H1 (cell line): ENCODE results near the gene MARCHF10. TPM values are rescaled to one million over a fixed set of nuclear protein-coding genes. Genes with fewer than 3 reads are reported as not detected.

Experiments used
- CTCF ChIA-PET: fragments of 300-600 bp; sonication (Branson Sonifier 250); formaldehyde crosslinking; loops from one replicate; lab custom pipeline; 2021; ENCODE audit not compliant: partially characterized antibody; lab: Charles Lee
- POLR2A ChIA-PET: fragments of 300-600 bp; sonication (Branson Sonifier 250); formaldehyde crosslinking; loops from one replicate; lab custom pipeline; 2021; ENCODE audit warnings: inconsistent platforms; ENCODE audit not compliant: partially characterized antibody; lab: Charles Lee
- DNase-seq, 2 experiments: peaks; one replicate each; pipeline versions ENCODE4 v3.0.0 to v3.0.0-alpha.2; 2010 to 2022; ENCODE audit warnings: low spot score in 2 of 2, low read depth in 1 of 2, mixed read lengths in 1 of 2
- FAIRE-seq: peaks from 2 replicates; lab custom pipeline; 2011; peaks lifted over from hg19 to GRCh38; lab: Jason Lieb, UNC
- H2AFZ ChIP-seq: 2 replicates; pipeline ENCODE4 v1.8.1; 2012; ENCODE audit warnings: low read length, inconsistent platforms
- H2AK5ac ChIP-seq: 2 replicates; pipeline ENCODE4 v1.6.1; 2013; ENCODE audit warnings: low read depth, low read length
- H2BK120ac ChIP-seq: replicated peaks from 2 replicates; pipeline ENCODE3; 2013; ENCODE audit warnings: low read depth, low read length, inconsistent platforms
- H2BK12ac ChIP-seq: 2 replicates; pipeline ENCODE4 v1.6.1; 2013; ENCODE audit warnings: low read depth, low read length
- H2BK15ac ChIP-seq: 2 replicates; pipeline ENCODE4 v1.6.1; 2013; ENCODE audit warnings: low read length
- H2BK20ac ChIP-seq: 2 replicates; pipeline ENCODE4 v1.6.1; 2013; ENCODE audit warnings: low read length
- H2BK5ac ChIP-seq: 2 replicates; pipeline ENCODE4 v1.6.1; 2013; ENCODE audit warnings: low read depth, low read length
- H3K14ac ChIP-seq: 2 replicates; pipeline ENCODE4 v1.6.1; 2013; ENCODE audit warnings: inconsistent platforms; ENCODE audit not compliant: insufficient read length
- H3K18ac ChIP-seq: 2 replicates; pipeline ENCODE4 v1.6.1; 2013; ENCODE audit warnings: low read length; ENCODE audit errors: extremely low read depth
- H3K23ac ChIP-seq: 2 replicates; pipeline ENCODE4 v1.6.1; 2013; ENCODE audit warnings: inconsistent platforms; ENCODE audit not compliant: insufficient read length
- H3K23me2 ChIP-seq: 2 replicates; pipeline ENCODE4 v1.6.1; 2013; ENCODE audit warnings: low read depth, low read length
- H3K27ac ChIP-seq: 2 replicates; pipeline ENCODE4 v1.6.1; 2011; ENCODE audit warnings: low read depth, low read length, inconsistent platforms
- H3K27me3 ChIP-seq, 4 experiments: replicated peaks in 1 of 4; 1 replicate in 1 of 4; 2 replicates in 3 of 4; pipeline versions ENCODE4 v1.6.1 to v1.8.1; 2011 to 2013; ENCODE audit warnings: low read length in 3 of 4, mild to moderate bottlenecking in 3 of 4, inconsistent platforms in 2 of 4, mixed read lengths in 2 of 4, moderate library complexity in 1 of 4; ENCODE audit not compliant: control insufficient read depth in 3 of 4, insufficient read depth in 3 of 4; ENCODE audit errors: extremely low read depth in 1 of 4
- H3K36me3 ChIP-seq, 4 experiments: 2 replicates each; pipeline versions ENCODE4 v1.6.1 to v1.8.1; 2011 to 2013; ENCODE audit warnings: mild to moderate bottlenecking in 4 of 4, low read length in 3 of 4, moderate library complexity in 2 of 4, control low read depth in 1 of 4, inconsistent platforms in 1 of 4; ENCODE audit not compliant: insufficient read depth in 4 of 4, control insufficient read depth in 2 of 4
- H3K4ac ChIP-seq: replicated peaks from 2 replicates; pipeline ENCODE3; 2013; ENCODE audit warnings: low read length, low read depth, mixed read lengths, inconsistent platforms; ENCODE audit not compliant: insufficient read length
- H3K4me1 ChIP-seq, 4 experiments: replicated peaks in 1 of 4; 1 replicate in 1 of 4; 2 replicates in 3 of 4; pipeline versions ENCODE4 v1.6.1 to v1.8.1; 2011 to 2013; ENCODE audit warnings: low read length in 3 of 4, inconsistent platforms in 2 of 4, mixed read lengths in 1 of 4; ENCODE audit not compliant: insufficient read depth in 4 of 4, control insufficient read depth in 3 of 4
- H3K4me2 ChIP-seq, 2 experiments: 2 replicates each; pipeline versions ENCODE4 v1.6.1 to v1.8.1; 2011 to 2013; ENCODE audit warnings: low read depth in 2 of 2, low read length in 2 of 2, control low read depth in 1 of 2, inconsistent platforms in 1 of 2, mild to moderate bottlenecking in 1 of 2; ENCODE audit not compliant: insufficient read depth in 1 of 2
- H3K4me3 ChIP-seq, 4 experiments: fragments of 200-600, 300-600 bp in 1 of 4; sonication (generic), shearing (Covaris generic), sonication (Bioruptor Twin) in 1 of 4; 2 replicates each; pipeline versions ENCODE4 v1.5.1 to v1.8.1; 2011 to 2016; ENCODE audit warnings: low read length in 4 of 4, low read depth in 3 of 4, control low read depth in 2 of 4, inconsistent platforms in 2 of 4, mild to moderate bottlenecking in 2 of 4, mixed read lengths in 1 of 4, moderate library complexity in 1 of 4; ENCODE audit not compliant: insufficient read depth in 2 of 4; ENCODE audit errors: extremely low read depth in 1 of 4
- H3K56ac ChIP-seq: replicated peaks from 2 replicates; pipeline ENCODE3; 2013; ENCODE audit warnings: low read depth, mild to moderate bottlenecking, mixed read lengths, low read length, inconsistent platforms; ENCODE audit not compliant: insufficient read length
- H3K79me1 ChIP-seq: 2 replicates; pipeline ENCODE4 v1.6.1; 2013; ENCODE audit warnings: low read depth, low read length, control low read depth
- H3K79me2 ChIP-seq, 2 experiments: 2 replicates each; pipeline versions ENCODE4 v1.6.1 to v1.8.1; 2012 to 2013; ENCODE audit warnings: low read length in 2 of 2, mild to moderate bottlenecking in 2 of 2, inconsistent platforms in 1 of 2; ENCODE audit not compliant: insufficient read depth in 2 of 2, control insufficient read depth in 1 of 2
- H3K9ac ChIP-seq, 4 experiments: replicated peaks in 1 of 4; 1 replicate in 1 of 4; 2 replicates in 3 of 4; pipeline versions ENCODE4 v1.6.1 to v1.8.1; 2011 to 2013; ENCODE audit warnings: low read depth in 3 of 4, low read length in 3 of 4, control low read depth in 2 of 4, mild to moderate bottlenecking in 2 of 4, moderate library complexity in 2 of 4, inconsistent platforms in 1 of 4; ENCODE audit errors: extremely low read depth in 1 of 4
- H3K9me3 ChIP-seq, 2 experiments: 2 replicates each; pipeline versions ENCODE4 v1.6.1 to v1.8.1; 2012 to 2013; ENCODE audit warnings: mild to moderate bottlenecking in 2 of 2, moderate library complexity in 2 of 2, control low read depth in 1 of 2, inconsistent platforms in 1 of 2, low read depth in 1 of 2, low read length in 1 of 2, mixed read lengths in 1 of 2; ENCODE audit not compliant: insufficient read depth in 2 of 2
- H4K20me1 ChIP-seq, 2 experiments: replicated peaks in 1 of 2; 2 replicates each; pipeline versions ENCODE3 to v1.8.1; 2011 to 2013; ENCODE audit warnings: inconsistent platforms in 2 of 2, low read length in 2 of 2, mild to moderate bottlenecking in 1 of 2; ENCODE audit not compliant: insufficient read depth in 2 of 2, control insufficient read depth in 1 of 2
- H4K5ac ChIP-seq: 2 replicates; pipeline ENCODE4 v1.6.1; 2013; ENCODE audit warnings: low read length, low read depth, mixed read lengths, inconsistent platforms; ENCODE audit not compliant: insufficient read length
- H4K8ac ChIP-seq: 2 replicates; pipeline ENCODE4 v1.8.0; 2013; ENCODE audit warnings: mild to moderate bottlenecking, moderate library complexity, low read length, inconsistent platforms; ENCODE audit not compliant: insufficient read depth; ENCODE audit errors: extremely low read depth
- H4K91ac ChIP-seq: replicated peaks from 2 replicates; pipeline ENCODE3; 2013; ENCODE audit warnings: low read length, mixed read lengths, inconsistent platforms; ENCODE audit not compliant: insufficient read length
- ASH2L ChIP-seq: fragments of 200-600, 300-600 bp; sonication (generic); IDR thresholded peaks from one replicate; pipeline ENCODE4 v1.7.1; 2017; ENCODE audit warnings: low read length
- CHD1 ChIP-seq: IDR thresholded peaks from 2 replicates; pipeline ENCODE4 v1.6.1; 2012; ENCODE audit warnings: low read depth, low read length, improper control_type of control experiment
- CREB1 ChIP-seq: IDR thresholded peaks from 2 replicates; pipeline ENCODE4 v1.6.1; 2012; ENCODE audit warnings: inconsistent platforms
- CTBP2 ChIP-seq: IDR thresholded peaks from 2 replicates; pipeline ENCODE4 v1.7.0; 2011; ENCODE audit warnings: borderline replicate concordance, mild to moderate bottlenecking, moderate library complexity, mixed read lengths, low read length; ENCODE audit not compliant: insufficient read depth, insufficient read length
- FOSL1 ChIP-seq: IDR thresholded peaks from 2 replicates; pipeline ENCODE4 v1.6.1; 2011; ENCODE audit warnings: mild to moderate bottlenecking, low read depth, low read length, moderate library complexity; ENCODE audit not compliant: insufficient read depth
- GABPA ChIP-seq: IDR thresholded peaks from 2 replicates; pipeline ENCODE4 v1.6.1; 2011; ENCODE audit warnings: mild to moderate bottlenecking, low read length, moderate library complexity, borderline replicate concordance; ENCODE audit not compliant: insufficient read depth
- JUND ChIP-seq: IDR thresholded peaks from 2 replicates; pipeline ENCODE4 v1.6.1; 2011; ENCODE audit warnings: mild to moderate bottlenecking, improper control_type of control experiment, low read length
- KDM1A ChIP-seq: fragments of 200-600, 300-600 bp; sonication (generic); IDR thresholded peaks from 2 replicates; pipeline ENCODE4 v1.7.1; 2016; ENCODE audit warnings: mild to moderate bottlenecking, low read length, borderline replicate concordance
- POLR2AphosphoS5 ChIP-seq: IDR thresholded peaks from 2 replicates; pipeline ENCODE4 v1.6.1; 2011; ENCODE audit warnings: low read depth, low read length
- SAP30 ChIP-seq: fragments of 300-600 bp; sonication (generic); IDR thresholded peaks from 2 replicates; pipeline ENCODE4 v1.7.1; 2012; ENCODE audit warnings: low read length, moderate library complexity, mild to moderate bottlenecking, inconsistent platforms; ENCODE audit not compliant: insufficient read depth, insufficient replicate concordance
- SP1 ChIP-seq: IDR thresholded peaks from 2 replicates; pipeline ENCODE4 v1.6.1; 2011; ENCODE audit warnings: low read depth, low read length
- SP2 ChIP-seq: IDR thresholded peaks from 2 replicates; pipeline ENCODE4 v1.6.1; 2012; ENCODE audit warnings: mild to moderate bottlenecking, low read length, inconsistent platforms
- YY1 ChIP-seq: IDR thresholded peaks from 2 replicates; pipeline ENCODE4 v1.6.1; 2011; ENCODE audit warnings: low read depth, mild to moderate bottlenecking, low read length
- WGBS, 2 experiments: shearing (Covaris generic) in 1 of 2; methylation state at CpG; one replicate each; pipeline versions ENCODE4 v1.1.6 to v1.1.7; 2013 to 2015; ENCODE audit warnings: low lambda C conversion rate in 2 of 2, mixed read lengths in 2 of 2, inconsistent platforms in 1 of 2, low coverage in 1 of 2, missing lambda C conversion rate in 1 of 2; ENCODE audit not compliant: insufficient replicate concordance in 2 of 2, insufficient coverage in 1 of 2, insufficient read length in 1 of 2; ENCODE audit errors: extremely low coverage in 1 of 2, missing lambda C conversion rate in 1 of 2; 5-methylcytosine and 5-hydroxymethylcytosine counted together
- polyA plus RNA-seq, 7 experiments: library from polyadenylated mRNA; depleted of rRNA in 3 of 7; stranded (reverse) in 5 of 7; unstranded in 2 of 7; fragments of >200 nt in 5 of 7; fragments of 200-250 nt in 2 of 7; gene quantifications; 1 replicate in 5 of 7; 2 replicates in 1 of 7; 4 replicates in 1 of 7; pipeline versions ENCODE4 v1.2.1 to v1.2.3, GENCODE V29; 2011 to 2013; ENCODE audit warnings: missing spikeins in 2 of 7, mixed read lengths in 2 of 7
- total RNA-seq: library from RNA; stranded (reverse); fragmentation: NEBNext Ultra II Directional; extraction: Animal tissue kit (Norgen Biotek cat#: 25700); gene quantifications from 2 replicates; pipeline ENCODE4 v1.2.1, GENCODE V29; 2021

The MARCHF10 gene
- total and polyA plus RNA-seq, 2 of the 8 experiments (the other 6 are each of a cell fraction or from before 2014, with no cell fraction given) = 0.48 to 0.73 TPM

DNA sequence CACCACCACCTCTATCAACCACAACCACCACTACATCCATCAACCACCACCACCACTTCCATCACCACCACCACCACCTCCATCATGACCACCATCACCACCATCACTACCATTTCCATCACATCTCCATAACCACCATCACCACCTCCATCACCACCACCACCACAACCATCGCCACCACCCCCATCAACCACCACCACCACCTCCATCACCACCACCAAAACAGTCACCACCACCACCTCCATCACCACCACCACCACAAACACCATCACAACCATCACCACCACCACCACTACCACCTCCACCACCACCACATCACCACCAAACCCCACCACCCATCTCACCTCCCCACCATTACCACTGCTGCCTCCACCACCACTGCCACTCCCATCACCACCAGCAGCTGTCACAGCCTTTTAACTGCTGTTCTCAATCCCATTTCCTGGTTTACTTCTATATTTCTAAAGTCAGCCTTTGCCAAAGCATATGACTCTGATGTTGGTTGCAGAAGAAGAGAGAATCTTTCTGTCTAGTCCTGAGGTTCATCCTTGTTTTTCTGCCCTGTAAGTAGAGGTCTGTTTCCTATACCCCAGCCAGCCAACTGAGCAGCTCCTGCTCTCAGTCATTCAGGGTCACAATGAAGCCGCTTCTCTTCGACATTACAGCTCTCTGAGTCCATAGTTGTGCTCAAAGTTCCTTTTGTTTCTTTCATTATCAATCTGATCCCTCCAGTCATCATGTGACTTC is 14.0 kb downstream of the MARCHF10 start:
- no peaks in the 10 kb centered on the region for H3K79me1 ChIP-seq
- no peaks in the 10 kb centered on the region; a peak in 1 of 4 replicates for H3K9me3 ChIP-seq
- peaks cover 22% of the 10 kb centered on the region; the same call in 1 of the 2 replicates for H3K23me2 ChIP-seq
- no peak for TF ChIP-seq SP2
- no peak for TF ChIP-seq SP1
- TF ChIP-seq SAP30 = no peak
- no peak for TF ChIP-seq CREB1
- TF ChIP-seq ASH2L = no peak
- no peak for TF ChIP-seq POLR2AphosphoS5
- TF ChIP-seq KDM1A = no peak
- TF ChIP-seq FOSL1 = no peak
- no peak for TF ChIP-seq CHD1
- no peak for TF ChIP-seq YY1
- TF ChIP-seq GABPA = no peak
- no peak for TF ChIP-seq JUND
- no peak for TF ChIP-seq CTBP2
- no peaks in the 10 kb centered on the region for H3K27me3 ChIP-seq
- no peaks in the 10 kb centered on the region for H3K79me2 ChIP-seq
- POLR2A ChIA-PET = no interaction called here
- no peaks in the 10 kb centered on the region for H3K4me1 ChIP-seq
- peaks cover 0 to 3% of the 10 kb centered on the region in 2 experiments for H4K20me1 ChIP-seq
- H3K27ac ChIP-seq = no peak overlapping the region
- DNase-seq (no peak), FAIRE-seq (no peak)
- no peaks in the 10 kb centered on the region for H3K36me3 ChIP-seq
- WGBS, 2 experiments = 87% methylated on average over 3 of the region's 3 CpGs; no CpG with 5 or more reads in 1 of the 2 experiments
- H2BK15ac ChIP-seq = no peak overlapping the region
- H3K23ac ChIP-seq = no peak overlapping the region
- H4K5ac ChIP-seq = no peak overlapping the region
- H2AK5ac ChIP-seq = no peak overlapping the region
- peak overlapping the region; percentile 79 for H3K56ac ChIP-seq
- no peak overlapping the region for H3K18ac ChIP-seq
- H3K4me2 ChIP-seq = no peak overlapping the region
- H4K91ac ChIP-seq = peak overlapping the region; percentile 23
- H3K4ac ChIP-seq = no peak overlapping the region
- no peak overlapping the region for H4K8ac ChIP-seq
- H2BK5ac ChIP-seq = no peak overlapping the region
- no peak overlapping the region for H2BK12ac ChIP-seq
- CTCF ChIA-PET = no interaction called here
- H2AFZ ChIP-seq = no peak overlapping the region
- no peak overlapping the region for H2BK20ac ChIP-seq
- no peak overlapping the region; a peak in 1 of 7 replicates for H3K9ac ChIP-seq
- no peak overlapping the region for H3K4me3 ChIP-seq
- no peak overlapping the region for H3K14ac ChIP-seq
- H2BK120ac ChIP-seq = no peak overlapping the region
